Measurements from ENCODE around the gene MCTP1. TPM values are rescaled to one million over a fixed set of nuclear protein-coding genes. Genes with fewer than 3 reads are reported as not detected.
A peak's percentile ranks its signal among the peaks of the same experiment; 100 is the strongest.

The MCTP1 gene
- total and polyA plus RNA-seq, 10 of the 15 experiments (the other 5 are each of a cell fraction or from before 2014, with no cell fraction given): 12.6 to 45.9 (median 18.8) TPM

GRCh38 chr5:95029569-95030366, 255.1 kb downstream of the MCTP1 start:
- H4K20me1 ChIP-seq (ENCODE audit: control insufficient read depth, insufficient read depth): no peaks in the 10 kb centered on the region
- H2AFZ ChIP-seq (ENCODE audit: control insufficient read depth, low read depth, low read length): peak overlapping the region; percentile 41
- peaks cover 32% of the 10 kb centered on the region for H3K79me2 ChIP-seq (ENCODE audit: control insufficient read depth, insufficient read depth, low read length)
- no peaks in the 10 kb centered on the region for H3K27me3 ChIP-seq (replicated peaks in 1 of 2; ENCODE audit: control insufficient read depth in 2 of 2, insufficient read depth in 2 of 2, low read length in 1 of 2)
- peak overlapping the region; percentile 56 for H3K27ac ChIP-seq (ENCODE audit: control insufficient read depth, insufficient read depth)
- no TSS peak for BruUV-seq (replicated peaks)
- ChIA-PET CTCF (interaction anchor here (0.8 to 1.1 kb wide), 4 partner anchors 11 to 51 kb away, joined by 3 read pairs; no protein-coding TSS in a partner anchor), RAD21 (ENCODE audit: unreplicated experiment) (interaction anchor here (0.7 to 2.4 kb wide), 6 partner anchors 11 to 58 kb away, joined by 3 to 18 read pairs (median 5); no protein-coding TSS in a partner anchor), SMC1A (ENCODE audit: uncharacterized antibody, unreplicated experiment) (interaction anchor here (0.7 to 2.8 kb wide), 14 partner anchors 9 to 73 kb away, joined by 3 to 19 read pairs (median 5); no protein-coding TSS in a partner anchor), POLR2A (interaction anchor here (0.6 to 1.8 kb wide), 5 partner anchors 9 to 859 kb away, joined by 3 to 7 read pairs (median 4); no protein-coding TSS in a partner anchor)
- H3K4me2 ChIP-seq (ENCODE audit: control insufficient read depth, insufficient read depth): peak overlapping the region; percentile 54
- no peak overlapping the region; the same call in 1 of the 2 replicates for H3K4me3 ChIP-seq
- H3K9me3 ChIP-seq (replicated peaks; ENCODE audit: control insufficient read depth, insufficient read depth, low read length): peaks cover 9% of the 10 kb centered on the region
- in situ Hi-C loops (cut with MboI) (no loop called here), intact Hi-C loops (cut with micrococcal nuclease; ENCODE audit: unreplicated experiment) (no loop called here)
- FAIRE-seq: no peak
- peak; percentile 56 for DNase-seq (ENCODE audit: low read depth, low spot score)
- H3K4me1 ChIP-seq (ENCODE audit: control insufficient read depth, insufficient read depth, low read length): peaks cover 35% of the 10 kb centered on the region
- peak; percentile 81 for ATAC-seq
- no peak overlapping the region for H3K9ac ChIP-seq (ENCODE audit: control insufficient read depth, insufficient read depth, low read length)
- H3K36me3 ChIP-seq (ENCODE audit: control insufficient read depth in 2 of 2, insufficient read depth in 2 of 2, low read length in 1 of 2): peaks cover 0 to 3% of the 10 kb centered on the region in 2 experiments; a peak in 2 of 4 replicates
- 46% methylated on average over 9 of the region's 9 CpGs for WGBS (ENCODE audit: insufficient coverage, insufficient replicate concordance, low lambda C conversion rate, missing lambda C conversion rate)
- TF ChIP-seq BACH1 (IDR thresholded peaks at IDR 0.05; ENCODE audit: borderline replicate concordance): no peak
- TF ChIP-seq POU2F2 (IDR thresholded peaks at IDR 0.05; ENCODE audit: borderline replicate concordance, low read depth, low read length): no peak; the same call in 2 of the 3 replicates
- TF ChIP-seq BCL3 (IDR thresholded peaks at IDR 0.05; ENCODE audit: borderline replicate concordance, insufficient read depth, low read depth, low read length, poor library complexity, severe bottlenecking): no peak
- no peak for TF ChIP-seq PKNOX1 (IDR thresholded peaks at IDR 0.05)
- no peak for TF ChIP-seq USF1 (IDR thresholded peaks at IDR 0.05; ENCODE audit: borderline replicate concordance, extremely low read length, insufficient read depth, low read depth, low read length)
- TF ChIP-seq RELB (IDR thresholded peaks at IDR 0.05; ENCODE audit: low read depth): peak; percentile 60; the same call in 1 of the 2 replicates
- TF ChIP-seq ATF3 (IDR thresholded peaks at IDR 0.05; ENCODE audit: borderline replicate concordance, extremely low read depth, low read depth, low read length): no peak
- TF ChIP-seq ASH2L (IDR thresholded peaks at IDR 0.05; ENCODE audit: borderline replicate concordance, low read depth): no peak
- TF ChIP-seq ZNF207 (IDR thresholded peaks at IDR 0.05; ENCODE audit: borderline replicate concordance): no peak
- no peak for TF ChIP-seq RAD51 (IDR thresholded peaks at IDR 0.05)
- TF ChIP-seq ATF7 (IDR thresholded peaks at IDR 0.05; ENCODE audit: low read depth): 0 out of 2 replicates have a peak, but pooled peaks have one; percentile 10
- no peak for TF ChIP-seq EED (IDR thresholded peaks at IDR 0.05; ENCODE audit: low read depth)
- no peak for TF ChIP-seq TCF12 (IDR thresholded peaks at IDR 0.05; ENCODE audit: low read depth, low read length)
- no peak for TF ChIP-seq SMAD5 (IDR thresholded peaks at IDR 0.05; ENCODE audit: low read depth)
- no peak for TF ChIP-seq RB1 (IDR thresholded peaks at IDR 0.05; ENCODE audit: borderline replicate concordance)
- no peak for TF ChIP-seq HCFC1 (IDR thresholded peaks at IDR 0.05; ENCODE audit: low read length)
- TF ChIP-seq GABPA (IDR thresholded peaks at IDR 0.05; ENCODE audit: low read depth): no peak
- TF ChIP-seq PML (IDR thresholded peaks at IDR 0.05; ENCODE audit: low read length): no peak

Measured in GM12878 (cell line).